Loucy (cell line): ENCODE measurements around the gene KCNA4.

Source experiments
- H2AFZ ChIP-seq: fragments of 200-600 bp; sonication (generic); 2 replicates; pipeline ENCODE4 v1.6.0; 2016; ENCODE audit warnings: antibody characterized with exemption, mild to moderate bottlenecking, low read length, moderate library complexity
- H3F3A ChIP-seq: fragments of 200-600 bp; 2 replicates; pipeline ENCODE4 v1.6.0; 2016; ENCODE audit warnings: antibody characterized with exemption, low read depth, mild to moderate bottlenecking
- H3K27me3 ChIP-seq: fragments of 200-600 bp; sonication (generic); 2 replicates; pipeline ENCODE4 v1.6.1; 2014; ENCODE audit warnings: low read length, mild to moderate bottlenecking; ENCODE audit not compliant: insufficient read depth, poor library complexity, severe bottlenecking
- H3K36me3 ChIP-seq: fragments of 200-600 bp; sonication (generic); 2 replicates; pipeline ENCODE4 v1.6.1; 2016; ENCODE audit warnings: low read length; ENCODE audit not compliant: insufficient read depth
- H3K4me1 ChIP-seq: fragments of 200-600 bp; sonication (generic); 2 replicates; pipeline ENCODE4 v1.5.1; 2014; ENCODE audit warnings: low read length, mild to moderate bottlenecking; ENCODE audit not compliant: insufficient read depth, poor library complexity, severe bottlenecking
- H3K4me2 ChIP-seq: fragments of 200-600 bp; sonication (generic); 2 replicates; pipeline ENCODE4 v1.6.0; 2014; ENCODE audit warnings: antibody characterized with exemption, low read length, low read depth, mild to moderate bottlenecking; ENCODE audit not compliant: poor library complexity, severe bottlenecking
- H3K4me3 ChIP-seq: fragments of 200-600 bp; sonication (generic); 2 replicates; pipeline ENCODE4 v1.5.1; 2014; ENCODE audit warnings: low read length, mild to moderate bottlenecking, mixed read lengths; ENCODE audit not compliant: poor library complexity, severe bottlenecking
- H3K79me2 ChIP-seq: fragments of 200-600 bp; sonication (generic); 2 replicates; pipeline ENCODE4 v1.6.1; 2014; ENCODE audit warnings: low read length; ENCODE audit not compliant: insufficient read depth
- H3K9ac ChIP-seq: fragments of 200-600 bp; sonication (generic); 2 replicates; pipeline ENCODE4 v1.6.0; 2014; ENCODE audit warnings: mild to moderate bottlenecking, low read depth, low read length, moderate library complexity; ENCODE audit not compliant: poor library complexity, severe bottlenecking
- H3K9me2 ChIP-seq: fragments of 200-600 bp; sonication (generic); replicated peaks from 2 replicates; pipeline ENCODE4 v1.6.1; 2016; ENCODE audit warnings: low read depth, low read length, mixed read lengths
- H3K9me3 ChIP-seq: fragments of 200-600 bp; sonication (generic); 2 replicates; pipeline ENCODE4 v1.6.1; 2014; ENCODE audit warnings: mild to moderate bottlenecking, antibody characterized with exemption, low read length, low read depth; ENCODE audit not compliant: insufficient read depth
- H4K20me1 ChIP-seq: fragments of 200-600 bp; sonication (generic); 2 replicates; pipeline ENCODE4 v1.6.0; 2014; ENCODE audit warnings: antibody characterized with exemption, low read length, mild to moderate bottlenecking; ENCODE audit not compliant: insufficient read depth, poor library complexity, severe bottlenecking
- CTCF ChIP-seq: fragments of 200-600 bp; sonication (generic); conservative IDR thresholded peaks from 2 replicates; pipeline ENCODE4 v1.5.1; 2014; ENCODE audit warnings: mild to moderate bottlenecking, antibody characterized with exemption, low read length
- EZH2phosphoT487 ChIP-seq: fragments of 200-600 bp; IDR thresholded peaks from 2 replicates; pipeline ENCODE4 v1.6.1; 2018; ENCODE audit warnings: antibody characterized with exemption, mild to moderate bottlenecking, moderate library complexity, borderline replicate concordance

KCNA4 gene

GRCh38 chr11:30012346-30012745, 4.5 kb downstream of the KCNA4 start:
- H3K27me3 ChIP-seq = no peaks in the 10 kb centered on the region
- no peaks in the 10 kb centered on the region for H4K20me1 ChIP-seq
- H3K79me2 ChIP-seq = no peaks in the 10 kb centered on the region
- no peak overlapping the region for H3K4me3 ChIP-seq
- no peaks in the 10 kb centered on the region for H3K4me1 ChIP-seq
- H3K36me3 ChIP-seq = no peaks in the 10 kb centered on the region
- H3K9me3 ChIP-seq = no peaks in the 10 kb centered on the region
- H2AFZ ChIP-seq = no peak overlapping the region
- H3K9ac ChIP-seq = no peak overlapping the region
- no peaks in the 10 kb centered on the region for H3K9me2 ChIP-seq
- H3K4me2 ChIP-seq = no peak overlapping the region
- H3F3A ChIP-seq = no peaks in the 10 kb centered on the region
- TF ChIP-seq EZH2phosphoT487 = no peak
- TF ChIP-seq CTCF = no peak

- Histone ChIP-seq H3K4me1 (no peaks in the 10 kb centered on the region), H3K9ac (no peak overlapping the region), H3K4me3 (no peak overlapping the region), H3K79me2 (no peaks in the 10 kb centered on the region), H3K36me3 (no peaks in the 10 kb centered on the region), H3K4me2 (no peak overlapping the region), H3K27me3 (no peaks in the 10 kb centered on the region), H4K20me1 (no peaks in the 10 kb centered on the region), H3K9me3 (no peaks in the 10 kb centered on the region), H3F3A (no peaks in the 10 kb centered on the region), H3K9me2 (no peaks in the 10 kb centered on the region), H2AFZ (no peak overlapping the region)
- no peak for TF ChIP-seq EZH2phosphoT487
- no peak for TF ChIP-seq CTCF
These were observed 7.8 kb downstream of the KCNA4 start for GRCh38 chr11:30009060-30009459.

GRCh38 chr11:30006876-30007275, 10.0 kb downstream of the KCNA4 start:
- H3F3A ChIP-seq = no peaks in the 10 kb centered on the region
- H4K20me1 ChIP-seq = no peaks in the 10 kb centered on the region
- H3K4me1 ChIP-seq = no peaks in the 10 kb centered on the region
- no peak for TF ChIP-seq CTCF
- no peak for TF ChIP-seq EZH2phosphoT487
- no peaks in the 10 kb centered on the region for H3K27me3 ChIP-seq
- no peak overlapping the region for H2AFZ ChIP-seq
- H3K9ac ChIP-seq = no peak overlapping the region
- no peak overlapping the region for H3K4me3 ChIP-seq
- H3K9me2 ChIP-seq = no peaks in the 10 kb centered on the region
- H3K79me2 ChIP-seq = no peaks in the 10 kb centered on the region
- H3K9me3 ChIP-seq = no peaks in the 10 kb centered on the region
- no peak overlapping the region for H3K4me2 ChIP-seq
- no peaks in the 10 kb centered on the region for H3K36me3 ChIP-seq
